PC-9 (cell line): ENCODE results near the gene ASCC3.
"Not testable (repeated sequence)": the region's sequence is repeated elsewhere in the genome, so short reads cannot be mapped to it uniquely, and the experiment has no call there.

ENCODE experiments used
- CTCF ChIP-seq: fragments of 200-600 bp; sonication (generic); conservative IDR thresholded peaks from 2 replicates; pipeline ENCODE4 v1.6.1; 2017; ENCODE audit warnings: mixed run types, antibody characterized with exemption, mild to moderate bottlenecking, moderate library complexity
- EZH2 ChIP-seq: fragments of 200-600 bp; sonication (generic); IDR thresholded peaks from 2 replicates; pipeline ENCODE4 v1.8.0; 2017; ENCODE audit warnings: antibody characterized with exemption, low read depth

GRCh38 chr6:100737720-100738119 lies 143.4 kb downstream of the ASCC3 start:
- TF ChIP-seq CTCF, EZH2: not testable (repeated sequence)
